ENCODE results near the gene ZNF630.
"Not testable (repeated sequence)": the region's sequence is repeated elsewhere in the genome, so short reads cannot be mapped to it uniquely, and the experiment has no call there.

Gene ZNF630

GRCh38 chrX:48022738-48023137 is 48.7 kb downstream of the ZNF630 start:
- no peak overlapping the region for H3K9ac ChIP-seq (ENCODE audit: low read length)
- no peaks in the 10 kb centered on the region for H3K27me3 ChIP-seq (ENCODE audit: control insufficient read depth, insufficient read depth, low read length)
- no peak overlapping the region for H3K4me3 ChIP-seq (ENCODE audit: low read length)
- no peaks in the 10 kb centered on the region for H3K36me3 ChIP-seq (ENCODE audit: control insufficient read depth, insufficient read depth, low read length)
- no peaks in the 10 kb centered on the region for H3K4me1 ChIP-seq (ENCODE audit: control insufficient read depth, insufficient read depth, low read length)
- H3K9me3 ChIP-seq (ENCODE audit: control insufficient read depth, low read length), result no peaks in the 10 kb centered on the region

- Histone ChIP-seq H3K9ac (ENCODE audit: low read length) (peak overlapping the region; percentile 82), H3K27me3 (ENCODE audit: control insufficient read depth, insufficient read depth, low read length) (no peaks in the 10 kb centered on the region), H3K4me1 (ENCODE audit: control insufficient read depth, insufficient read depth, low read length) (no peaks in the 10 kb centered on the region), H3K4me3 (ENCODE audit: low read length) (no peak overlapping the region), H3K36me3 (ENCODE audit: control insufficient read depth, insufficient read depth, low read length) (no peaks in the 10 kb centered on the region), H3K9me3 (ENCODE audit: control insufficient read depth, low read length) (no peaks in the 10 kb centered on the region)
Measured at GRCh38 chrX:48022100-48022499, 49.3 kb downstream of the ZNF630 start.

GRCh38 chrX:48021026-48021900 is 50.2 kb downstream of the ZNF630 start:
- Histone ChIP-seq H3K27me3 (ENCODE audit: control insufficient read depth, insufficient read depth, low read length) (no peaks in the 10 kb centered on the region), H3K9me3 (ENCODE audit: control insufficient read depth, low read length) (no peaks in the 10 kb centered on the region), H3K36me3 (ENCODE audit: control insufficient read depth, insufficient read depth, low read length) (no peaks in the 10 kb centered on the region), H3K4me3 (ENCODE audit: low read length) (peak overlapping the region; percentile 71), H3K4me1 (ENCODE audit: control insufficient read depth, insufficient read depth, low read length) (no peaks in the 10 kb centered on the region), H3K9ac (ENCODE audit: low read length) (peak overlapping the region; percentile 82)

GRCh38 chrX:48020472-48020871 is 51.0 kb downstream of the ZNF630 start:
- not testable (repeated sequence) for H3K4me3 ChIP-seq (ENCODE audit: low read length)

GRCh38 chrX:48019892-48020291 is 51.5 kb downstream of the ZNF630 start:
- not testable (repeated sequence) for H3K4me3 ChIP-seq (ENCODE audit: low read length); H3K36me3 ChIP-seq (ENCODE audit: control insufficient read depth, insufficient read depth, low read length); H3K9me3 ChIP-seq (ENCODE audit: control insufficient read depth, low read length); H3K9ac ChIP-seq (ENCODE audit: low read length); H3K4me1 ChIP-seq (ENCODE audit: control insufficient read depth, insufficient read depth, low read length); H3K27me3 ChIP-seq (ENCODE audit: control insufficient read depth, insufficient read depth, low read length)

More at GRCh38 chrX:48020472-48020871, 51.0 kb downstream of the ZNF630 start:
- not testable (repeated sequence) for H3K27me3 ChIP-seq (ENCODE audit: control insufficient read depth, insufficient read depth, low read length); H3K4me1 ChIP-seq (ENCODE audit: control insufficient read depth, insufficient read depth, low read length); H3K9me3 ChIP-seq (ENCODE audit: control insufficient read depth, low read length); H3K36me3 ChIP-seq (ENCODE audit: control insufficient read depth, insufficient read depth, low read length); H3K9ac ChIP-seq (ENCODE audit: low read length)

- H3K4me3 ChIP-seq (ENCODE audit: low read length); H3K36me3 ChIP-seq (ENCODE audit: control insufficient read depth, insufficient read depth, low read length); H3K9me3 ChIP-seq (ENCODE audit: control insufficient read depth, low read length); H3K4me1 ChIP-seq (ENCODE audit: control insufficient read depth, insufficient read depth, low read length); H3K27me3 ChIP-seq (ENCODE audit: control insufficient read depth, insufficient read depth, low read length); H3K9ac ChIP-seq (ENCODE audit: low read length): not testable (repeated sequence)
Measured at GRCh38 chrX:48016583-48017310, 54.7 kb downstream of the ZNF630 start.

GRCh38 chrX:48009445-48009960 is 61.9 kb downstream of the ZNF630 start:
- H3K9ac ChIP-seq (ENCODE audit: low read length); H3K4me3 ChIP-seq (ENCODE audit: low read length); H3K9me3 ChIP-seq (ENCODE audit: control insufficient read depth, low read length); H3K36me3 ChIP-seq (ENCODE audit: control insufficient read depth, insufficient read depth, low read length); H3K27me3 ChIP-seq (ENCODE audit: control insufficient read depth, insufficient read depth, low read length); H3K4me1 ChIP-seq (ENCODE audit: control insufficient read depth, insufficient read depth, low read length): not testable (repeated sequence)
